HG02885 (cell line): Measurements from ENCODE around the gene PIK3AP1.
"Not testable (repeated sequence)": the region's sequence is repeated elsewhere in the genome, so short reads cannot be mapped to it uniquely, and the experiment has no call there.

Source experiments
- ATAC-seq: cut with Tn5 transposase; IDR thresholded peaks from one replicate; pipeline ENCODE4 v1.9.1; 2021; ENCODE audit warnings: mild to moderate bottlenecking; ENCODE audit not compliant: unreplicated experiment, poor library complexity

PIK3AP1 gene

GRCh38 chr10:96699613-96700012 lies 20.7 kb downstream of the PIK3AP1 start:
- ATAC-seq, result no peak

- ATAC-seq, result not testable (repeated sequence)
Observed at GRCh38 chr10:96698305-96698704, 22.0 kb downstream of the PIK3AP1 start.

- no peak for ATAC-seq
Observed at GRCh38 chr10:96697438-96697837, 22.9 kb downstream of the PIK3AP1 start.

- ATAC-seq, result no peak
Observed at GRCh38 chr10:96696845-96697425, 23.4 kb downstream of the PIK3AP1 start.

- no peak for ATAC-seq
Observed at GRCh38 chr10:96695975-96696634, 24.2 kb downstream of the PIK3AP1 start.

- ATAC-seq, result no peak
Observed at GRCh38 chr10:96695366-96695765, 24.9 kb downstream of the PIK3AP1 start.

- no peak for ATAC-seq
Observed at GRCh38 chr10:96693431-96693830, 26.9 kb downstream of the PIK3AP1 start.

GRCh38 chr10:96692427-96692826 lies 27.9 kb downstream of the PIK3AP1 start:
- no peak for ATAC-seq

- ATAC-seq, result no peak
Observed at GRCh38 chr10:96691761-96692160, 28.6 kb downstream of the PIK3AP1 start.

GRCh38 chr10:96690755-96691730 lies 29.3 kb downstream of the PIK3AP1 start:
- peak; percentile 53 for ATAC-seq

GRCh38 chr10:96688789-96689188 lies 31.5 kb downstream of the PIK3AP1 start:
- ATAC-seq, result no peak

GRCh38 chr10:96687317-96688012 lies 32.8 kb downstream of the PIK3AP1 start:
- ATAC-seq, result no peak

- no peak for ATAC-seq
Observed at GRCh38 chr10:96686514-96686913, 33.8 kb downstream of the PIK3AP1 start.

GRCh38 chr10:96685306-96685705 lies 35.0 kb downstream of the PIK3AP1 start:
- no peak for ATAC-seq

GRCh38 chr10:96684826-96685225 lies 35.5 kb downstream of the PIK3AP1 start:
- no peak for ATAC-seq

- no peak for ATAC-seq
Observed at GRCh38 chr10:96683710-96684109, 36.6 kb downstream of the PIK3AP1 start.

- no peak for ATAC-seq
Observed at GRCh38 chr10:96683065-96683464, 37.2 kb downstream of the PIK3AP1 start.

GRCh38 chr10:96681524-96681923 lies 38.8 kb downstream of the PIK3AP1 start:
- ATAC-seq, result no peak

GRCh38 chr10:96680463-96680862 lies 39.9 kb downstream of the PIK3AP1 start:
- ATAC-seq, result not testable (repeated sequence)

- ATAC-seq, result no peak
Observed at GRCh38 chr10:96678725-96679124, 41.6 kb downstream of the PIK3AP1 start.
